T-cell (primary cell): ENCODE data around the gene IKZF3. TPM values are rescaled to one million over a fixed set of nuclear protein-coding genes. Genes with fewer than 3 reads are reported as not detected.
A peak's percentile ranks its signal among the peaks of the same experiment; 100 is the strongest.

Experiments used
- ATAC-seq, 4 experiments: fragments of 200-7000 bp in 3 of 4; fragments of 150-1000 bp in 1 of 4; cut with Tn5 transposase; replicated peaks in 1 of 4; 1 replicate in 3 of 4; 2 replicates in 1 of 4; pipeline ENCODE4 v1.10.0; 2021; ENCODE audit warnings: moderate library complexity in 3 of 4, mild to moderate bottlenecking in 2 of 4, moderate number of reproducible peaks in 1 of 4
- CTCF ChIA-PET, 2 donors: fragments of 300-600 bp; sonication (Branson Sonifier 250); formaldehyde crosslinking; loops; one replicate each; lab custom pipeline; 2022; ENCODE audit warnings: antibody characterized with exemption in 2 of 2; lab: Charles Lee
- POLR2A ChIA-PET, 2 donors: fragments of 300-600 bp; sonication (Branson Sonifier 250); formaldehyde crosslinking; loops; one replicate each; lab custom pipeline; 2022; ENCODE audit warnings: antibody characterized with exemption in 2 of 2; lab: Charles Lee
- DNase-seq, 35 experiments: peaks; one replicate each; pipeline versions ENCODE4 v3.0.0 to v3.0.0-alpha.2; 2013 to 2023
- H3K27ac ChIP-seq: one replicate; pipeline ENCODE4 v1.5.1; 2013; ENCODE audit warnings: low read length
- H3K27me3 ChIP-seq, 2 experiments: replicated peaks in 1 of 2; 1 replicate in 1 of 2; 2 replicates in 1 of 2; pipeline versions ENCODE4 v1.6.1 to v1.7.0; 2013; ENCODE audit warnings: low read length in 1 of 2, mixed read lengths in 1 of 2; ENCODE audit not compliant: control insufficient read depth in 2 of 2, insufficient read depth in 2 of 2; ENCODE audit errors: extremely low read depth in 1 of 2
- H3K36me3 ChIP-seq, 2 donors: 1 replicate in 1 of 2; 2 replicates in 1 of 2; pipeline versions ENCODE4 v1.6.1 to v1.7.0; 2013; ENCODE audit warnings: low read length in 1 of 2; ENCODE audit not compliant: control insufficient read depth in 2 of 2, insufficient read depth in 1 of 2; ENCODE audit errors: extremely low read depth in 1 of 2
- H3K4me1 ChIP-seq, 2 experiments: 1 replicate in 1 of 2; 2 replicates in 1 of 2; pipeline versions ENCODE4 v1.6.1 to v1.7.0; 2013; ENCODE audit warnings: low read length in 2 of 2, mixed read lengths in 1 of 2; ENCODE audit not compliant: insufficient read depth in 2 of 2, control insufficient read depth in 1 of 2; ENCODE audit errors: extremely low read depth in 1 of 2
- H3K4me3 ChIP-seq, 2 donors: 1 replicate in 1 of 2; 2 replicates in 1 of 2; pipeline versions ENCODE4 v1.5.1 to v1.7.0; 2013; ENCODE audit warnings: mild to moderate bottlenecking in 2 of 2, low read length in 1 of 2, moderate library complexity in 1 of 2; ENCODE audit not compliant: control insufficient read depth in 1 of 2; ENCODE audit errors: extremely low read depth in 1 of 2
- H3K9me3 ChIP-seq: 2 replicates; pipeline ENCODE4 v1.7.0; 2013
- H3K27ac Mint-ChIP-seq, 2 donors: one replicate each; pipeline ENCODE4 v1.8.0; 2020 to 2021; ENCODE audit warnings: mild to moderate bottlenecking in 2 of 2, mixed read lengths in 2 of 2
- H3K27me3 Mint-ChIP-seq, 2 donors: one replicate each; pipeline ENCODE4 v1.8.0; 2021 to 2022; ENCODE audit warnings: mixed read lengths in 2 of 2
- H3K36me3 Mint-ChIP-seq: one replicate; pipeline ENCODE4 v1.8.0; 2021; ENCODE audit warnings: mixed read lengths
- H3K4me1 Mint-ChIP-seq, 3 donors: one replicate each; pipeline ENCODE4 v1.8.0; 2020 to 2022; ENCODE audit warnings: mixed read lengths in 3 of 3, mild to moderate bottlenecking in 1 of 3
- H3K4me3 Mint-ChIP-seq, 3 donors: one replicate each; pipeline ENCODE4 v1.8.0; 2020 to 2022; ENCODE audit warnings: mild to moderate bottlenecking in 3 of 3, mixed read lengths in 3 of 3, moderate library complexity in 3 of 3
- H3K9me3 Mint-ChIP-seq, 3 donors: one replicate each; pipeline ENCODE4 v1.8.0; 2020 to 2022; ENCODE audit warnings: mixed read lengths in 3 of 3
- WGBS: methylation state at CpG from one replicate; pipeline ENCODE4 v1.1.5; 2013; ENCODE audit warnings: missing lambda C conversion rate; ENCODE audit not compliant: insufficient coverage; 5-methylcytosine and 5-hydroxymethylcytosine counted together
- total RNA-seq, 35 experiments: library from RNA in 6 of 35; stranded (reverse) in 6 of 35; fragments of 120-200 nt in 1 of 35; gene quantifications; one replicate each; pipeline versions ENCODE4 v1.2.1 to v1.2.4 and lab custom pipeline; 2013 to 2026

The IKZF3 gene
- total RNA-seq, 5 donors from 2014 or later (not counting 1 experiment from before 2014, with no cell fraction given): 78.1 to 112 (median 108) TPM

DNA sequence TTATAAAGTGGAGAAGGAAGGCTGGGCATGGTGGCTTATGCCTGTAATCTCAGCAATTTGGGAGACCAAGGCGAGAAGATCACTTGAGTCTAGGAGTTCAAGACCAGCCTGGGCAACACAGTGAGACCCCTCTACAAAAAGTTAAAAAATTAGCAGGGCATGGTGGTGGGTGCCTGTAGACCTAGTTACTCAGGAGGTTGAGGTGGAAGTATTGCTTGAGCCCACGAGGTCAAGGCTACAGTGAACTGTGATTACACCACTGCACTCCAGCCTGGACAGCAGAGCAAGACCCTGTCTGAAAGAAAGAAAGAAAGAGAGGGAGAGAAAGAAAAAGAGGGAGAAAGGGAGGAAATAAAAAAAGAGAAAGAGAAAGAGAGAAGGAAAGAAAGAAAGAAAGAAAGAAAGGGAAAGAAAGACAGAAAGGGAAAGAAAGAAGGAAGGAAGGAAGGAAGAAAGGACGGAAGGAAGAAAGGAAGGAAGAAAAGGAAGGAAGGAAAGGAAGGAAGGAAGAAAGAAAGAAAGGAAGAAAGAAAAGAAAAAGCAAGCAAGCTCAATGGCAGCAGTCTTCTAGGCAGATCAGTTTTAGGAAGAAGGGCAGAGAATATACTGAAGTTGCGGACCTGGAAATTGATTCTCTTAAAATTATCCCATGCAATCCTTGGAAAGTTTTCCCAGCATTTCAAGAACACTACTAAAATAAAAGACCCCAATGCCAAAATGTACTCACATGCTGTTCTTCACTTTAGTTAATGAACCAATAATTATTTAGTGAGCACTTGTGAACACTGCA lies 53.0 kb downstream of the IKZF3 start:
- Histone ChIP-seq H3K27me3 (no peaks in the 10 kb centered on the region), H3K27ac (peak overlapping the region; percentile 87), H3K9me3 (no peaks in the 10 kb centered on the region), H3K36me3 (peaks cover 0 to 10% of the 10 kb centered on the region in 2 donors), H3K4me3 (no peak overlapping the region), H3K4me1 (peaks cover 38 to 39% of the 10 kb centered on the region in 2 experiments)
- Mint-ChIP-seq H3K27me3 (no peaks in the 10 kb centered on the region), H3K4me3 (peak overlapping the region in 1 of 3 donors; percentile 44), H3K9me3 (no peaks in the 10 kb centered on the region), H3K27ac (peak overlapping the region; percentile 90 to 93), H3K4me1 (peaks cover 75 to 82% (median 82%) of the 10 kb centered on the region in 3 donors), H3K36me3 (peaks cover 45% of the 10 kb centered on the region)
- WGBS: 100% methylated on average over 1 of the region's 4 CpGs
- ATAC-seq (no peak), DNase-seq (no peak)
- CTCF ChIA-PET: interaction anchor here in 1 of 2 donors (0.5 to 2.5 kb wide), 2 partner anchors 9 kb away, joined by 3 to 12 read pairs; no protein-coding TSS in a partner anchor
- POLR2A ChIA-PET: interaction anchor here in 1 of 2 donors (0.5 kb wide), 1 partner anchor 1004 kb away, joined by 3 read pairs; no protein-coding TSS in a partner anchor

DNA sequence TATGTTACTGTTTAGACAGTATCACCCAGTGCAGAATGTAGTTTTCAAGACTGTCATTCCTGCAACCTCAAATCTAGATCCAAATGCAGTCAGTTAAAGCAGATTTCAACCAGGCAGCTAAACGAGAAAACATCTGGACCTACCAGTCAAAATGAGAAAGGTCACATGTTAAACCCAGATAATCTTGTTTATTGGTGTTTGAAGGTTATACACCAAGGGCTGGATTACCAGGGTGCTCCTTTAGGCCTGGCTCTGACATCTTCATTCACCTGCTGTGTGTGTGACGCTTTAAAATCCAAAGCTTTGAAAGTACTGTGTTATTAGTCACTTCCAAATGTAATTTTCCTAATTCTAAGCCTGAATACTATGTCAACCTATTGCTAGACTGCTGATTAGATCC lies 54.9 kb downstream of the IKZF3 start:
- H3K36me3 Mint-ChIP-seq: peaks cover 43% of the 10 kb centered on the region
- WGBS: 40% methylated on average over 1 of the region's 2 CpGs
- H3K9me3 Mint-ChIP-seq: no peaks in the 10 kb centered on the region
- no peaks in the 10 kb centered on the region for H3K27me3 Mint-ChIP-seq
- DNase-seq (no peak), ATAC-seq (no peak)
- peaks cover 0 to 13% of the 10 kb centered on the region in 2 donors for H3K36me3 ChIP-seq
- H3K4me3 Mint-ChIP-seq: no peak overlapping the region
- H3K4me1 ChIP-seq: peaks cover 32 to 40% of the 10 kb centered on the region in 2 experiments
- H3K27ac Mint-ChIP-seq: no peak overlapping the region
- ChIA-PET POLR2A (no interaction called here), CTCF (no interaction called here)
- H3K27me3 ChIP-seq: no peaks in the 10 kb centered on the region
- peaks cover 79 to 82% (median 80%) of the 10 kb centered on the region in 3 donors for H3K4me1 Mint-ChIP-seq
- no peak overlapping the region for H3K27ac ChIP-seq
- no peaks in the 10 kb centered on the region for H3K9me3 ChIP-seq
- H3K4me3 ChIP-seq: no peak overlapping the region

DNA sequence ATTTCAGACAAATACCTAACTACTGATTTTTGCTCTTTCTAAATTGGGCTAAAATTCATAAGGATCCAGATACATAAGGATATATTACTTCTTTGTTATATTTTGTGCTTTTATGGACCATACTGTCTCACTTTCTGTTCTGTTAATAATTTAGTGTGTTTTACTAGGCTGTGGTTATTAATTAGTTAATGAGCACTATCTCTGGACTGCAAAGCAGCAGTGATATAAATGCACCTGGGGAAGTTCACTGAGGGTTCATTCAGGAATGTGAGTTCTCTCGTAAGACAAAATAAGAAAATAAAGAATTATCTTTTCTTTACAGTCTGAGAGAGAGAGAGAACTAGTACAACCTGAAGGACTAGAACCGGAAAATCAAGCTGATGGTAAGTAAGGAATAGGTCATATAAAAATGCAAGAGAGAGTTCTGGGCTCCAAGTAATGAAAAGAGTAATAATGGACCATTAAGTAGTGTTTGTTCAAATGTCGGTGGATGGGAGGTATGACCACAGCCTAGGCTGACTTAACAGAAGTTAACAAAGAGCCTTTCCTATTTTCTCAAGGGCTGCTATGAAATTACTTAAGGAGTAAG lies 55.6 kb downstream of the IKZF3 start:
- WGBS: 100% methylated on average over 1 of the region's 3 CpGs

DNA sequence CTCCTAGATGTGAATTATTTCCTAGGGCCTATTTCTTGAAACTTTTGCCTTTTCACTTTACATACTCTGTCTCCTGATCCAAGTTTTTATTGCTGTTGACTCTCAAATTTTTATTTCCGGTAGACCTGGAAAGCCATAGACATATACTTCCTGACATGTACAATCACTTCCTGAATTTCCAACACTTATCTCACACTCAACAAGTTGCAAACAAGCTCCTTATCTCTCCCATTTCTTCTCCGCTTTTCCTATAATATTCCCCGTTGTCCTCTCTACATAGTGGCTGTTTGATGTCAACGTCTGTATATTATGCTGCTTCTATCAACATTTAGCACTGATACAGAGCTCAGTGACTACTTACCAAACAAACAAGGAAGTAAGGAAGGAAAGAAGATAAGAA lies 59.3 kb downstream of the IKZF3 start:
- H3K27ac ChIP-seq: no peak overlapping the region
- Mint-ChIP-seq H3K4me3 (no peak overlapping the region), H3K27ac (peak overlapping the region; percentile 36 to 60), H3K9me3 (no peaks in the 10 kb centered on the region), H3K4me1 (peaks cover 61 to 76% (median 72%) of the 10 kb centered on the region in 3 donors), H3K27me3 (no peaks in the 10 kb centered on the region), H3K36me3 (peaks cover 40% of the 10 kb centered on the region)
- H3K27me3 ChIP-seq: no peaks in the 10 kb centered on the region
- H3K36me3 ChIP-seq: peaks cover 0 to 13% of the 10 kb centered on the region in 2 donors
- H3K4me3 ChIP-seq: no peak overlapping the region
- ChIA-PET POLR2A (interaction anchor here in 1 of 2 donors (0.6 kb wide), 1 partner anchor 397 kb away, joined by 8 read pairs; no protein-coding TSS in a partner anchor), CTCF (no interaction called here)
- peaks cover 20 to 40% of the 10 kb centered on the region in 2 experiments for H3K4me1 ChIP-seq
- 100% methylated on average over 2 of the region's 4 CpGs for WGBS
- H3K9me3 ChIP-seq: no peaks in the 10 kb centered on the region
- DNase-seq (no peak), ATAC-seq (no peak)

More for the DNA sequence above, 55.6 kb downstream of the IKZF3 start:
- peaks cover 0 to 13% of the 10 kb centered on the region in 2 donors for H3K36me3 ChIP-seq
- no peaks in the 10 kb centered on the region for H3K27me3 ChIP-seq
- H3K36me3 Mint-ChIP-seq: peaks cover 43% of the 10 kb centered on the region
- H3K4me3 ChIP-seq: no peak overlapping the region
- ChIA-PET POLR2A (interaction anchor here (0.6 to 0.7 kb wide), 3 partner anchors 20 to 278 kb away, joined by 3 read pairs; no protein-coding TSS in a partner anchor), CTCF (interaction anchor here in 1 of 2 donors (1.1 to 1.4 kb wide), 2 partner anchors 14 to 55 kb away, joined by 3 to 5 read pairs; no protein-coding TSS in a partner anchor)
- peaks cover 75 to 76% (median 75%) of the 10 kb centered on the region in 3 donors for H3K4me1 Mint-ChIP-seq
- H3K9me3 ChIP-seq: no peaks in the 10 kb centered on the region
- no peak overlapping the region for H3K4me3 Mint-ChIP-seq
- no peaks in the 10 kb centered on the region for H3K9me3 Mint-ChIP-seq
- H3K4me1 ChIP-seq: peaks cover 27 to 35% of the 10 kb centered on the region in 2 experiments
- H3K27ac ChIP-seq: no peak overlapping the region
- H3K27ac Mint-ChIP-seq: peak overlapping the region; percentile 36 to 69
- no peaks in the 10 kb centered on the region for H3K27me3 Mint-ChIP-seq
- no peak for DNase-seq
- no peak for ATAC-seq

DNA sequence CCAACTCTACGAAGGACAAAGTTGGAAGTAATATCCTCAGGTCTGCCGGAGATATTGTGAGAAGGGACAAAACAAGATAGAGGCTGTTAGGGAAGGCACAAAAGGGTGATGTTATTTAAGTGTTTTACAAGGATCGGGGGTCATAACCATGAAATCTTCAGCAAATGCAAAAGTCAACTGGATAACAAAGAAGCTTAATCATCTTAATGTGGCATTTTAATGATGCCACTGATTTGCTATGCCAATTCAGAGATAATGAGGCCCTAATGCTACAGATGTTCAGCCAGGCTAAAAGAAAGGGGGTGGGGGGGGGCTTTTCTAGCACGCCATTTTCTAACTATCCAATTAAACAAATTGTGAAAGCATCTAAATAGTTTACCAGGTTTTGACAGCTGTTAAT lies 63.1 kb downstream of the IKZF3 start:
- POLR2A ChIA-PET: no interaction called here
- H3K4me3 Mint-ChIP-seq: peak overlapping the region; percentile 22 to 69 (median 31)
- H3K36me3 Mint-ChIP-seq: peaks cover 38% of the 10 kb centered on the region
- H3K27me3 ChIP-seq: no peaks in the 10 kb centered on the region
- peaks cover 32 to 45% of the 10 kb centered on the region in 2 experiments for H3K4me1 ChIP-seq
- peak overlapping the region; percentile 76 for H3K27ac ChIP-seq
- ATAC-seq (no peak), DNase-seq (no peak)
- H3K4me1 Mint-ChIP-seq: peaks cover 67 to 75% (median 70%) of the 10 kb centered on the region in 3 donors
- H3K4me3 ChIP-seq: no peak overlapping the region
- CTCF ChIA-PET: interaction anchor here (0.6 to 2.3 kb wide), 5 partner anchors 12 to 183 kb away, joined by 3 to 12 read pairs (median 3); no protein-coding TSS in a partner anchor
- H3K36me3 ChIP-seq: peaks cover 0 to 8% of the 10 kb centered on the region in 2 donors
- H3K9me3 Mint-ChIP-seq: no peaks in the 10 kb centered on the region
- H3K27ac Mint-ChIP-seq: peak overlapping the region; percentile 85 to 95
- no peaks in the 10 kb centered on the region for H3K27me3 Mint-ChIP-seq
- 80% methylated on average over 2 of the region's 4 CpGs for WGBS
- no peaks in the 10 kb centered on the region for H3K9me3 ChIP-seq

DNA sequence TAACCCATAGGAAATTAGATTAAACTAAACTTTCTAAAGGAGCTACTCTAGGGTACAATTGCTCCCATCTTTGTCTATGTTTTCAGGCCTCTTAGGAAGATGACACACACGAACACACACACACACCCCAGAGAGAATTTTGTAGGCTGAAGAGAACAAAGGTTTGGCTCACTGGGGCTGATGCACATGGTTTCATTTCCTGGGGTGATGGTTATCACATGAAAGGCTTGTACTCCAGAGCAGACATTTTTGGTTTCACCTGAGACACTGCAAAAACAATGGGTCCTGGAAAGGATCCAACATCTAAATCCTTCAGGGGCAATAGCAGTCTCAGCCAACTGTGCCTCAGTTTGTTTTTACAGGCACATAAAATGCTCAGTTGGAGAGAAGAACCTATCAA lies 63.6 kb downstream of the IKZF3 start:
- no peaks in the 10 kb centered on the region for H3K9me3 Mint-ChIP-seq

More for the DNA sequence above, 63.6 kb downstream of the IKZF3 start:
- Histone ChIP-seq H3K27ac (peak overlapping the region; percentile 76), H3K9me3 (no peaks in the 10 kb centered on the region), H3K36me3 (peaks cover 0 to 8% of the 10 kb centered on the region in 2 donors), H3K27me3 (no peaks in the 10 kb centered on the region), H3K4me1 (peaks cover 36 to 45% of the 10 kb centered on the region in 2 experiments), H3K4me3 (no peak overlapping the region)
- Mint-ChIP-seq H3K27me3 (no peaks in the 10 kb centered on the region), H3K4me3 (peak overlapping the region; percentile 22 to 69 (median 31)), H3K4me1 (peaks cover 63 to 70% (median 66%) of the 10 kb centered on the region in 3 donors), H3K36me3 (peaks cover 36% of the 10 kb centered on the region), H3K27ac (peak overlapping the region; percentile 85 to 95)
- ChIA-PET POLR2A (no interaction called here), CTCF (interaction anchor here (0.6 to 1.4 kb wide), 4 partner anchors 14 to 182 kb away, joined by 3 to 8 read pairs (median 3); no protein-coding TSS in a partner anchor)
- DNase-seq: peak in 34 of 35 experiments; percentile 25 to 83 (median 50)
- WGBS: no CpG with 5 or more reads among the region's 1 CpG
- peak; percentile 99 to 100 (median 100) for ATAC-seq
